Mucosa of stomach (tissue), 1 donor: ENCODE results near the gene TBX21.
"Not testable (repeated sequence)": the region's sequence is repeated elsewhere in the genome, so short reads cannot be mapped to it uniquely, and the experiment has no call there.

Source experiments
- H3K27me3 ChIP-seq: one replicate; pipeline ENCODE4 v1.7.0; 2013; ENCODE audit warnings: mild to moderate bottlenecking, low read length; ENCODE audit not compliant: control insufficient read depth, insufficient read depth
- H3K36me3 ChIP-seq: one replicate; pipeline ENCODE4 v1.7.0; 2013; ENCODE audit warnings: low read length; ENCODE audit not compliant: control insufficient read depth, insufficient read depth
- H3K4me1 ChIP-seq: one replicate; pipeline ENCODE4 v1.7.0; 2013; ENCODE audit warnings: mild to moderate bottlenecking, low read length; ENCODE audit not compliant: control insufficient read depth, insufficient read depth
- H3K4me3 ChIP-seq: one replicate; pipeline ENCODE4 v1.7.0; 2013; ENCODE audit warnings: low read length
- H3K9ac ChIP-seq: one replicate; pipeline ENCODE4 v1.7.0; 2013; ENCODE audit warnings: mild to moderate bottlenecking, low read length, moderate library complexity
- H3K9me3 ChIP-seq: one replicate; pipeline ENCODE4 v1.7.0; 2013; ENCODE audit warnings: mild to moderate bottlenecking, low read length, moderate library complexity; ENCODE audit not compliant: control insufficient read depth
- donor health status: Pancreatic carcinoma.

TBX21 gene

GRCh38 chr17:47730681-47731080 lies 2.4 kb upstream of the TBX21 start:
- Histone ChIP-seq H3K4me3 (no peak overlapping the region), H3K27me3 (peaks cover 69% of the 10 kb centered on the region), H3K36me3 (no peaks in the 10 kb centered on the region), H3K4me1 (peaks cover 7% of the 10 kb centered on the region), H3K9ac (no peak overlapping the region), H3K9me3 (no peaks in the 10 kb centered on the region)

GRCh38 chr17:47731396-47731795 lies 1.6 kb upstream of the TBX21 start:
- H3K27me3 ChIP-seq, result peaks cover 68% of the 10 kb centered on the region
- no peak overlapping the region for H3K4me3 ChIP-seq
- peaks cover 7% of the 10 kb centered on the region for H3K4me1 ChIP-seq
- H3K9ac ChIP-seq, result no peak overlapping the region
- H3K36me3 ChIP-seq, result no peaks in the 10 kb centered on the region
- no peaks in the 10 kb centered on the region for H3K9me3 ChIP-seq

- H3K27me3 ChIP-seq, result peaks cover 72% of the 10 kb centered on the region
- H3K9ac ChIP-seq, result no peak overlapping the region
- peaks cover 7% of the 10 kb centered on the region for H3K4me1 ChIP-seq
- no peak overlapping the region for H3K4me3 ChIP-seq
- no peaks in the 10 kb centered on the region for H3K36me3 ChIP-seq
- no peaks in the 10 kb centered on the region for H3K9me3 ChIP-seq
These were observed 513 bp upstream of the TBX21 start for GRCh38 chr17:47732399-47733046.

GRCh38 chr17:47733674-47734410 lies 806 bp downstream of the TBX21 start:
- H3K9me3 ChIP-seq, result no peaks in the 10 kb centered on the region
- no peaks in the 10 kb centered on the region for H3K36me3 ChIP-seq
- H3K4me1 ChIP-seq, result peaks cover 7% of the 10 kb centered on the region
- H3K4me3 ChIP-seq, result no peak overlapping the region
- peaks cover 67% of the 10 kb centered on the region for H3K27me3 ChIP-seq
- H3K9ac ChIP-seq, result no peak overlapping the region

GRCh38 chr17:47735139-47735464 lies 2.1 kb downstream of the TBX21 start:
- Histone ChIP-seq H3K9me3 (no peaks in the 10 kb centered on the region), H3K4me3 (no peak overlapping the region), H3K9ac (no peak overlapping the region), H3K36me3 (no peaks in the 10 kb centered on the region), H3K4me1 (peaks cover 7% of the 10 kb centered on the region), H3K27me3 (peaks cover 60% of the 10 kb centered on the region)

- Histone ChIP-seq H3K4me3 (no peak overlapping the region), H3K4me1 (peaks cover 7% of the 10 kb centered on the region), H3K27me3 (peaks cover 56% of the 10 kb centered on the region), H3K9ac (no peak overlapping the region), H3K36me3 (no peaks in the 10 kb centered on the region), H3K9me3 (no peaks in the 10 kb centered on the region)
These were observed 2.5 kb downstream of the TBX21 start for GRCh38 chr17:47735536-47736011.

- no peaks in the 10 kb centered on the region for H3K9me3 ChIP-seq
- H3K4me1 ChIP-seq, result peaks cover 7% of the 10 kb centered on the region
- H3K9ac ChIP-seq, result no peak overlapping the region
- no peaks in the 10 kb centered on the region for H3K36me3 ChIP-seq
- peaks cover 48% of the 10 kb centered on the region for H3K27me3 ChIP-seq
- no peak overlapping the region for H3K4me3 ChIP-seq
These were observed 3.8 kb downstream of the TBX21 start for GRCh38 chr17:47736501-47737495.

- Histone ChIP-seq H3K27me3 (peaks cover 39% of the 10 kb centered on the region), H3K36me3 (no peaks in the 10 kb centered on the region), H3K9me3 (no peaks in the 10 kb centered on the region), H3K9ac (no peak overlapping the region), H3K4me1 (peaks cover 3% of the 10 kb centered on the region), H3K4me3 (no peak overlapping the region)
These were observed 5.1 kb downstream of the TBX21 start for GRCh38 chr17:47738178-47738577.

GRCh38 chr17:47739150-47739549 lies 6.1 kb downstream of the TBX21 start:
- Histone ChIP-seq H3K27me3 (peaks cover 36% of the 10 kb centered on the region), H3K4me3 (no peak overlapping the region), H3K36me3 (no peaks in the 10 kb centered on the region)

GRCh38 chr17:47739945-47740344 lies 6.9 kb downstream of the TBX21 start:
- not testable (repeated sequence) for H3K9me3 ChIP-seq, H3K36me3 ChIP-seq, H3K9ac ChIP-seq, H3K4me1 ChIP-seq, H3K4me3 ChIP-seq
- peaks cover 36% of the 10 kb centered on the region for H3K27me3 ChIP-seq

More at GRCh38 chr17:47739150-47739549, 6.1 kb downstream of the TBX21 start:
- Histone ChIP-seq H3K4me1 (no peaks in the 10 kb centered on the region), H3K9me3 (no peaks in the 10 kb centered on the region), H3K9ac (no peak overlapping the region)

- no peak overlapping the region for H3K9ac ChIP-seq
- H3K27me3 ChIP-seq, result peaks cover 36% of the 10 kb centered on the region
- no peaks in the 10 kb centered on the region for H3K9me3 ChIP-seq
- H3K4me3 ChIP-seq, result no peak overlapping the region
- no peaks in the 10 kb centered on the region for H3K4me1 ChIP-seq
- no peaks in the 10 kb centered on the region for H3K36me3 ChIP-seq
These were observed 8.2 kb downstream of the TBX21 start for GRCh38 chr17:47741109-47741792.
